ENCODE results near the gene CPB2. TPM values are rescaled to one million over a fixed set of nuclear protein-coding genes. Genes with fewer than 3 reads are reported as not detected.

The CPB2 gene
- total and polyA plus RNA-seq, 9 of the 15 experiments (the other 6 are each of a cell fraction or from before 2014, with no cell fraction given), result 0.03 to 0.16 (median 0.07) TPM; not detected in 6

GRCh38 chr13:46114613-46115012, 9.8 kb upstream of the CPB2 start:
- ATAC-seq (no peak), FAIRE-seq (no peak), DNase-seq (ENCODE audit: extremely low read depth in 1 of 4, low spot score in 3 of 4) (no peak)
- intact Hi-C loops (cut with micrococcal nuclease) (no loop called here), in situ Hi-C loops (cut with MboI) (no loop called here)
- TF ChIP-seq RFX5 (IDR thresholded peaks at IDR 0.05; ENCODE audit: low read depth, low read length), result no peak
- TF ChIP-seq PRPF4 (IDR thresholded peaks at IDR 0.05; ENCODE audit: insufficient read depth, low read depth, low read length, poor library complexity, severe bottlenecking), result no peak
- no peak for TF ChIP-seq PTBP1 (IDR thresholded peaks at IDR 0.05; ENCODE audit: low read depth, low read length)
- no peak for TF ChIP-seq ZBTB2 (IDR thresholded peaks at IDR 0.05)
- no peak for TF ChIP-seq FOXJ2 (tag; IDR thresholded peaks at IDR 0.05)
- no peak for TF ChIP-seq NELFE (IDR thresholded peaks at IDR 0.05; ENCODE audit: insufficient read depth, insufficient read length)
- H3K9ac ChIP-seq (ENCODE audit: insufficient read depth in 1 of 2, low read depth in 2 of 2, low read length in 2 of 2), result no peak overlapping the region
- no peaks in the 10 kb centered on the region for H4K20me1 ChIP-seq (replicated peaks; ENCODE audit: control insufficient read depth, insufficient read depth, low read length)
- peaks cover 0 to 19% of the 10 kb centered on the region in 2 experiments; a peak in 2 of 5 replicates for H3K4me1 ChIP-seq (replicated peaks in 1 of 2; ENCODE audit: control insufficient read depth in 2 of 2, insufficient read depth in 2 of 2, low read length in 2 of 2)
- no peak overlapping the region for H3K27ac ChIP-seq (ENCODE audit: extremely low read depth, low read depth, low read length)
- no peak overlapping the region for H3K4me3 ChIP-seq
- CTCF ChIA-PET (ENCODE audit: low intra/inter-chr PET ratio), result no interaction called here
- POLR2A ChIA-PET, result interaction anchor here (0.6 kb wide), 1 partner anchor 1010 kb away, joined by 3 read pairs; no protein-coding TSS in a partner anchor
- no peaks in the 10 kb centered on the region for H3K27me3 ChIP-seq (ENCODE audit: control insufficient read depth in 2 of 2, insufficient read depth in 2 of 2, low read length in 2 of 2)
- peak overlapping the region; percentile 32 for H2AFZ ChIP-seq (ENCODE audit: low read depth, low read length)
- no peaks in the 10 kb centered on the region for H3K36me3 ChIP-seq (ENCODE audit: control insufficient read depth, insufficient read depth, low read length)
- WGBS (ENCODE audit: insufficient coverage, low coverage, missing lambda C conversion rate), result 69% methylated on average over 8 of the region's 9 CpGs
- no TSS peak for BruUV-seq (replicated peaks)
- H3K79me2 ChIP-seq (ENCODE audit: control insufficient read depth, insufficient read depth, low read length), result no peaks in the 10 kb centered on the region
- no peaks in the 10 kb centered on the region for H3K9me1 ChIP-seq (ENCODE audit: control insufficient read depth, insufficient read depth, low read length)
- no peaks in the 10 kb centered on the region for H3K9me3 ChIP-seq (replicated peaks; ENCODE audit: control insufficient read depth, insufficient read depth, low read depth, low read length)
- H3K4me2 ChIP-seq (ENCODE audit: insufficient read depth, low read length), result no peak overlapping the region
